ENCODE results near the gene SP140.
A peak's percentile ranks its signal among the peaks of the same experiment; 100 is the strongest.
"Not testable (repeated sequence)": the region's sequence is repeated elsewhere in the genome, so short reads cannot be mapped to it uniquely, and the experiment has no call there.

Gene SP140

GRCh38 chr2:230295192-230295591 is 69.7 kb downstream of the SP140 start:
- DNase-seq = no peak

GRCh38 chr2:230296917-230297316 is 71.4 kb downstream of the SP140 start:
- DNase-seq = no peak

- DNase-seq = no peak
Observed at GRCh38 chr2:230299618-230300017, 74.1 kb downstream of the SP140 start.

GRCh38 chr2:230305416-230306275 is 80.1 kb downstream of the SP140 start:
- no peak for DNase-seq

GRCh38 chr2:230306474-230306873 is 80.9 kb downstream of the SP140 start:
- no peak for DNase-seq

GRCh38 chr2:230307485-230307884 is 81.9 kb downstream of the SP140 start:
- no peak for DNase-seq

- DNase-seq = no peak
Observed at GRCh38 chr2:230308402-230309000, 83.0 kb downstream of the SP140 start.

- not testable (repeated sequence) for DNase-seq
Observed at GRCh38 chr2:230310792-230311191, 85.3 kb downstream of the SP140 start.

GRCh38 chr2:230311634-230312033 is 86.1 kb downstream of the SP140 start:
- not testable (repeated sequence) for DNase-seq

- DNase-seq = no peak
Observed at GRCh38 chr2:230312638-230313037, 87.1 kb downstream of the SP140 start.

GRCh38 chr2:230317366-230317765 is 91.8 kb downstream of the SP140 start:
- no peak for DNase-seq

- DNase-seq = no peak
Observed at GRCh38 chr2:230318190-230319121, 92.9 kb downstream of the SP140 start.

GRCh38 chr2:230319211-230319862 is 93.8 kb downstream of the SP140 start:
- DNase-seq = no peak

- DNase-seq = no peak
Observed at GRCh38 chr2:230321031-230321430, 95.5 kb downstream of the SP140 start.

GRCh38 chr2:230322561-230323384 is 97.2 kb downstream of the SP140 start:
- no peak for DNase-seq

GRCh38 chr2:230323385-230324106 is 98.0 kb downstream of the SP140 start:
- DNase-seq = no peak

GRCh38 chr2:230324503-230324902 is 99.0 kb downstream of the SP140 start:
- DNase-seq = no peak

- DNase-seq = no peak
Observed at GRCh38 chr2:230325316-230326243, 100.0 kb downstream of the SP140 start.

GRCh38 chr2:230326453-230327417 is 101.2 kb downstream of the SP140 start, which contains the start of gene SP140L:
TSS of gene SP140L (plus strand) at chr2:230327193. CDS start at chr2:230327270, 77 bp downstream.
- DNase-seq = peak; percentile 18
